ENCODE results near the gene EFNA5.
"Not testable (repeated sequence)": the region's sequence is repeated elsewhere in the genome, so short reads cannot be mapped to it uniquely, and the experiment has no call there.

The EFNA5 gene

GRCh38 chr5:107514305-107514704, 156.4 kb downstream of the EFNA5 start:
- no peak for DNase-seq

DNA sequence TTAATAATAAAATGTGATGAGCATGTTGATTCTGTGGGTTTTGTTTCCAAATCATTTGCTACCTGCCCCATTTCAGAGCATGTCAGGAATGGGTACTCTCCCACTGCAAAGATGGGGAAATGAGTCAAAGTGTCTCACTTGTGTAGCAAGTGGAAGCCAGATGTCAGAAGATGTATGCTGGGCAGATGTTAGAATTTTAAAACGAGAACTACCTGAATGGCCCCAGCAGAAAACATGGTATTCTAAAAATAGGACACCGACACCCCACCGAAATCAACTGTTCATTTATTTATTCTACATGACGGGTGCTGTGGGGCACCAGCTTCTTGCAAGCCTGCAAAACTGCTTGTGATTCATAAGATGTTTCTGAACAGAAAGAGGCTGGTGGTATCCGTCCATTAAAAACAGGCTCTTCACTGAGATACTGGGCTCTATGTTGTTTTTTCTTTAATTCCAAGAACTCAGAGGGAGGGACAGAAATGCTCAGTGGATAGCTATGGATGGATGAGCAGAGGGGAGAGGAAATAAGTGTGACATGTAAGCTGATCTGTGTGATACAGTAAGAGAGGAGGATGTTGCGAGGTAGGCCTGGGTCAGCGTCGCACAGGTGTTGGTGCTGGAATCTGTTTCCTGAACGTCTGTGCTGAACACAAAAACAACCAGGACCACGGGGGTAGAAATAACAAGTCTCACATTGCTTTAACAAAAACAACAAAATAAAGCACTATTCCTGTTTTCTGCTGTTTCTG, 157.2 kb downstream of the EFNA5 start:
- DNase-seq: no peak

DNA sequence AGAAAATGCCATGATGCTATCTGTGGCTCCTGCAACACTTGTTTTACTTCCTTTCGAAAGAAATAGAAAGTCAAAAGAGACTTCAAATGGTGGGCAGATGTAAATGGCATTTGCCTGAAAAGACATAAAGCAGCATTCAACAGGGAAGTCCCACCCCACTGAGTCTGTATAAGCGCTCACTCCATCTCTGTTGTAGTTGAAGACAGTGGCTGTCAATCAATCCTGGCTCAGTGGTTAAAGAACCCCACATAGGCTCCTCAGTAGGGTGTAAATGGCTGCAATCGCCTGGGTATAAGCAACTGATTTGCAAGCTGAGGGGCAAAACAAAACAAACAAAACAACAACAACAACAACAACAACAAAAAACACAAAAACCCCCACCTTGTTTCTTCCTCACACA, 158.7 kb downstream of the EFNA5 start:
- no peak for DNase-seq

DNA sequence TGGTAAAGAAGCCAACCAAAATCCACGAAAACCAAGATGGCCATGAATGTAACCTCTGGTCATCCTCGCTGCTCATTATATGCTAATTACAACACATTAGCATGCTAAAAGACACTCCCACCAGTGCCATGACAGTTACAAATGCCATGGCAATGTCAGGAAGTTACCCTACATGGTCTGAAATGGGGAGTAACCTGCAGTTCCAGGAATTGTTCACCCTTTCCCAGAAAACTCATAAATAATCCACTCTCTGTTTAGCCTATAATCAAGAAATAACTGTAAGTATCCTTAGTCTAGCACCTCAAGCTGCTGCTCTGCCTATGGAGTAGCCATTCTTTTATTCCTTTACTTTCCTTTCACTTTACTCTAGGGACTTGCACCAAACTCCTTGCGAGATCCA, 160.6 kb downstream of the EFNA5 start:
- DNase-seq: no peak

GRCh38 chr5:107508097-107508496, 162.6 kb downstream of the EFNA5 start:
- no peak for DNase-seq

- no peak for DNase-seq
Observed at GRCh38 chr5:107505763-107506534, 164.8 kb downstream of the EFNA5 start.

GRCh38 chr5:107504424-107504823, 166.3 kb downstream of the EFNA5 start:
- no peak for DNase-seq

- DNase-seq: no peak
Observed at GRCh38 chr5:107502676-107503060, 168.1 kb downstream of the EFNA5 start.

- peak in 1 of 2 donors; percentile 27 for DNase-seq
Observed at GRCh38 chr5:107501965-107502675, 168.6 kb downstream of the EFNA5 start.

GRCh38 chr5:107500840-107501239, 169.9 kb downstream of the EFNA5 start:
- DNase-seq: no peak

DNA sequence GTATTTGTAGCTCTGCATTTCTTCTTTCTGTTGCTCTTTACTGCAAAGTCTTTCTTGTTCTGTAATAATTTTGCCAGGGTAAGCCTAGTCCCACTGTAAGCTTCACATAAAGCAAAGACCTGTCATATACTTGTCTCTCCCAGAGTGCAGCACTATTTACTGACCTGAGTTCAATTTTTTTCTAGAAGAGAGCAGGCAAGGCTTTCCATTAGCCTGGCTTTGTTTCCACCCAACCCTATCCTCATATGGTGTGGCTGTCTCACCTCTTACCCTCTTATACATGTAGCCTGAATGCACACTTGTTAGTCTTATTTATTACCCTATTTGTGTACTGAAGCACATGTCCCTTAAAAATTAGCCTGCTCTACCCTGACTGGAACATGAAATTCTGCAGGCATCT, 170.4 kb downstream of the EFNA5 start:
- DNase-seq: no peak

- DNase-seq: no peak
Observed at GRCh38 chr5:107499776-107500175, 171.0 kb downstream of the EFNA5 start.

DNA sequence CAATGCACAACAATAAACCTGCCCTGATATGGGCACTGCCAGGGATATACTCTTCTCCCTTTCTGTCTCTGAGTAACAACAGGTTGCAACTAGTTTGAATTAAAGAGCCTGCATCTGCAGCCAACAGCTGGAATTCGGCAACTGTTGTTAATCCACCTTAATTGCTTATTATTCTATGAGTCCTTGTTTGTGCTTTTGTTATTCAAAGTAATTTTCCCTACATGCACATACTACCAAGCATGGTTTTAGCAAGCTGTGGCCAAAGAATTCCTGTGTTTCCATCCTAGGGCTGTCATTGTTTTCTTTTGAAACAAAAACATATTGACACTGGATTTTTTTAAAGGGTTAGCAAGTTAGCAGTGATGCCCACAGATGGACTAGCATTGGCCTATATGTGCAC, 171.5 kb downstream of the EFNA5 start:
- DNase-seq: no peak

DNA sequence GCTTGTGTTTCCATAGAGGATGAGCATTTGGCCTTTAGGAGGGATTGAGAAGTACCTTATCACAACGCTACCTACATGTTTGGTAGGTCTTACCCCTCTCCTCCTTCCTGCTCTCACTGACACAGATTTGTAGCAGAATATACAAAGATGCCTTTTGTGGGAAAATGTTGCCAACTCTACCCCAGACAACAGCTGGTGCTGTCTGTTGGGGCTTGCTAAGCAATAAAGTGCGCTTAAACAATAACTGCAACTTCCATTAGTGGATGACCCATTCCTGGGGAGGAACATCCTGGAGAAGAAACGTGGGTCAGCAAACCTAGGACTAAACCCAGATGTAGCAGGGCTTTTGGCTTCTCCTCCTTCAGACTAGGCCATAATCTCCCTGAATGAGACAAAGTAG, 174.3 kb downstream of the EFNA5 start:
- DNase-seq: no peak

DNA sequence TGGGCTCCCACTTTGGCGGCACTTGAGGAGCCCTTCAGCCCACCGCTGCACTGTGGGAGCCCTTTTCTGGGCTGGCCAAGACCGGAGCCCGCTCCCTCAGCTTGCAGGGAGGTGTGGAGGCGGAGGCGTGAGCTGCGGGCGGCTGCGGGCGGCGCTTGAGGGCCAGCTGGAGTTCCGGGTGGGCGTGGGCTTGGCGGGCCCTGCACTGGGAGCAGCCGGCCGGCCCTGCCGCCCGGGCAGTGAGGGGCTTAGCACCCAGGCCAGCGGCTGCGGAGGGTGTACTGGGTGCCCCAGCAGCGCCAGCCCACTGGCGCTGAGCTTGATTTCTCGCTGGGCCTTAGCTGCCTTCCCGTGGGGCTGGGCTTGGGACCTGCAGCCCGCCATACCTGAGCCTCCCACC, 176.6 kb downstream of the EFNA5 start:
- not testable (repeated sequence) for DNase-seq

DNA sequence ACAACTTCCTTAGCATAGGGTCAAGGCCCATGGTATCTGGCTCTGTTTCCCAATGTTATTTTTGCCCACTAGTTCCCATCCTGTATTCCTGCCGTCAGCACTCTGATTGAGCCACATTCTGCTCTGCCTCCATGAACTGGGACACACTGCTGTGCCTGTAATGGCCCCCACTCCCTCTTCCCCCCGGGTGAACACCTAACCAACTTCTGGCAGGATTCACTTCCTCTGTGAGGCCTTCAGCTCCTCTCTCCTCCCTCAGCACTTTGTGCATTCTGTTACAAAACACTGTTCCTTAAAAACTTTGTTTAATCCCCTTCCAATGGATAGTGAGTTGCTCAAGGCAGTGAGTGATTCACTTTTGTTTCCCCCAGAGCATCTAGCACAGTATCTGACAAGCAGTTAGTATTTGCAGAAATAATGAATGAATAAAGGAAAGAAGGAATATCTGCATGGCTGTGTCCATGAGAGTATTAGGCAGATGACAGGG, 183.6 kb downstream of the EFNA5 start:
- DNase-seq: no peak

GRCh38 chr5:107486489-107486888, 184.2 kb downstream of the EFNA5 start:
- peak; percentile 52 to 64 for DNase-seq

DNA sequence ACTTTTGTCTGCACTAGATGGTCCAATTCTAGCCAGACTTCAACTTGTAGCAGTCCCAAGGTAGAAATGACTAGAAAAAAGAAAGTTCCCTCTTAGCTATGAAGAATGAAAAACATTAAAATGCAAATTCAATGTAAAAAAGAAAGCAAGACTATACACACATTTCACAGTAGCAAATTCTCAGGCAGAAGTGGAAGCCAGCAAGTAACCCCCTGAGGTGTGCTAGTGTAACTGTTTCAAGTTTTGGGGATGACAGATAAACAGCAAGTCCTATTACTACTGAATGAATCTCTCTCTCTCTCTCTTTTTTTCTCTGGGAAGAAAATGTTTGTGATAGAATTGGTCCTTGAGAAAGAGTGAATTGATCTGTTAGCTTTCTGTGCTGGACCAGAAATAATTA, 185.6 kb downstream of the EFNA5 start:
- DNase-seq: no peak

GRCh38 chr5:107484281-107484680, 186.5 kb downstream of the EFNA5 start:
- no peak for DNase-seq

GRCh38 chr5:107483231-107484024, 187.3 kb downstream of the EFNA5 start:
- DNase-seq: no peak

DNA sequence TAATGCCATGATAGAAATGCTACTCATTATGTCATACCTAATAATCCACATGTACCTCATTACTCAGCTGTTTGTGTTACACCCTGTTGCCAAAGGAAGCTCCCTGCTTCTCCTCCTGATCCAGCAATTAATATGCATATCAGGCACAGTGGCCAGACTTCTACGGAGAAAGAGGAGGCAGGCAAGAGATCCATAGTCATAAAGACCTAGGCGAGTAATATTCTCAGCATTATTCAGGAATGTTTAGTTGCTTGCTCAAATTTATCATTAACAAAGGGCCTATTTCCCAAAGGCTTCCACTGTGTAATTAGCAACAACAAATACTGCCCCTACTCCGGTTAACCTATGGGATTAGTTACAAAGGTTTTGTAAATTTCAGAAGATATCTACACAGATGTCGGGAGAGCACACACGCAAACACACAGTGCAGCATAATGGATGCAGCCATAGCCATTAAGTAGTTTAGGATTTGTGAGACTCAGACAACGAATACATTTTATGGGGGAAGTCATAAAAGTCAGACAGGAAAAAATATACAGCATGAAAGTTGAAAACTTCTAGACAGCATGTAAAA, 192.6 kb downstream of the EFNA5 start:
- no peak for DNase-seq

DNA sequence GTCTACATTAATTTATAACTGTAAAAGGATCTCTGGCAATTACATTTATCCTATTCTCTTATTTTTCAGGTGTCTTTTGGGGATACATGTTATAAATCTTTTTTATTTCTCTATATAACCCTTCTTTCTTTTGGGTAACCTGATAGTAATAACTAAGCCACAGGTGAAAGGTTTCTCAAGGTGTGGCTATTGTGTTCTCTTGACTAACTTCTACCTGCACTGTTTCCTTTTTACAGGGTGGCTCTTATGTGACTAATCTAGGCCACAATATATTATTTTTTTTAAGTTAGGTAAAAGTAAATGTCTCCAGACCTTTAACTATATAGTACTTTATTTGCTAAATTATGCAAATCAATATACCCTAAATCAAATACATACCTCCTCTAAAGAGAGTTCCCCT, 193.2 kb downstream of the EFNA5 start:
- no peak for DNase-seq

Measured in CD4-positive, alpha-beta T cell treated with Interleukin-4 for 1 hour (primary cell).